Lower lobe of right lung (tissue), 2 donors: ENCODE results near the gene NOTCH1. TPM values are rescaled to one million over a fixed set of nuclear protein-coding genes. Genes with fewer than 3 reads are reported as not detected.

Experiments
- ATAC-seq, 2 donors: fragments of 200-7000 bp; cut with Tn5 transposase; one replicate each; pipeline ENCODE4 v1.9.1; 2020 to 2022; ENCODE audit warnings: mild to moderate bottlenecking in 2 of 2, moderate library complexity in 2 of 2
- DNase-seq: peaks from one replicate; pipeline ENCODE4 v3.0.0-alpha.2; 2020
- H3K27ac ChIP-seq: fragments of 200-600 bp; one replicate; pipeline ENCODE4 v1.8.0; 2022
- H3K27me3 ChIP-seq: fragments of 200-600 bp; one replicate; pipeline ENCODE4 v1.8.0; 2022; ENCODE audit warnings: low read depth
- H3K36me3 ChIP-seq: fragments of 200-600 bp; one replicate; pipeline ENCODE4 v1.8.0; 2022; ENCODE audit warnings: mild to moderate bottlenecking
- H3K4me1 ChIP-seq: fragments of 200-600 bp; one replicate; pipeline ENCODE4 v1.8.0; 2022
- H3K4me3 ChIP-seq: fragments of 200-600 bp; one replicate; pipeline ENCODE4 v1.8.0; 2022; ENCODE audit warnings: mild to moderate bottlenecking
- H3K9me3 ChIP-seq: fragments of 200-600 bp; one replicate; pipeline ENCODE4 v1.8.0; 2022
- intact Hi-C: fragments of 100-400 bp; cut with DNase I; formaldehyde crosslinking; loops from one replicate; pipeline ENCODE4 v1.11.0; 2022
- total RNA-seq: library from RNA; stranded (reverse); fragmentation: NEBNext Ultra II Directional; extraction: Animal tissue kit (Norgen Biotek cat#: 25700); gene quantifications from one replicate; pipeline ENCODE4 v1.2.1, GENCODE V29; 2021
- TF ChIP-seq, protein P1 (sequence below): fragments of 200-600 bp; IDR thresholded peaks from one replicate; pipeline ENCODE4 v1.8.0; 2022; ENCODE audit warnings: antibody characterized with exemption, mild to moderate bottlenecking
- donor health status: DM: no; HTN: yes; CAD: no; lungs with severe emphysema.

The NOTCH1 gene
- total RNA-seq, 1 donor from 2014 or later: 91.4 TPM

GRCh38 chr9:136486823-136487620, 58.8 kb downstream of the NOTCH1 start:
- TF ChIP-seq, protein P1, sequence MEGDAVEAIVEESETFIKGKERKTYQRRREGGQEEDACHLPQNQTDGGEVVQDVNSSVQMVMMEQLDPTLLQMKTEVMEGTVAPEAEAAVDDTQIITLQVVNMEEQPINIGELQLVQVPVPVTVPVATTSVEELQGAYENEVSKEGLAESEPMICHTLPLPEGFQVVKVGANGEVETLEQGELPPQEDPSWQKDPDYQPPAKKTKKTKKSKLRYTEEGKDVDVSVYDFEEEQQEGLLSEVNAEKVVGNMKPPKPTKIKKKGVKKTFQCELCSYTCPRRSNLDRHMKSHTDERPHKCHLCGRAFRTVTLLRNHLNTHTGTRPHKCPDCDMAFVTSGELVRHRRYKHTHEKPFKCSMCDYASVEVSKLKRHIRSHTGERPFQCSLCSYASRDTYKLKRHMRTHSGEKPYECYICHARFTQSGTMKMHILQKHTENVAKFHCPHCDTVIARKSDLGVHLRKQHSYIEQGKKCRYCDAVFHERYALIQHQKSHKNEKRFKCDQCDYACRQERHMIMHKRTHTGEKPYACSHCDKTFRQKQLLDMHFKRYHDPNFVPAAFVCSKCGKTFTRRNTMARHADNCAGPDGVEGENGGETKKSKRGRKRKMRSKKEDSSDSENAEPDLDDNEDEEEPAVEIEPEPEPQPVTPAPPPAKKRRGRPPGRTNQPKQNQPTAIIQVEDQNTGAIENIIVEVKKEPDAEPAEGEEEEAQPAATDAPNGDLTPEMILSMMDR: no peak
- intact Hi-C loops: loop anchor here (5.0 kb wide), 1 partner anchor 145 kb away; no protein-coding TSS in a partner anchor
- no peak overlapping the region for H3K27ac ChIP-seq
- peaks cover 19% of the 10 kb centered on the region for H3K4me1 ChIP-seq
- no peaks in the 10 kb centered on the region for H3K9me3 ChIP-seq
- H3K36me3 ChIP-seq: no peaks in the 10 kb centered on the region
- H3K27me3 ChIP-seq: no peaks in the 10 kb centered on the region
- DNase-seq (no peak), ATAC-seq (no peak)
- H3K4me3 ChIP-seq: no peak overlapping the region

DNA sequence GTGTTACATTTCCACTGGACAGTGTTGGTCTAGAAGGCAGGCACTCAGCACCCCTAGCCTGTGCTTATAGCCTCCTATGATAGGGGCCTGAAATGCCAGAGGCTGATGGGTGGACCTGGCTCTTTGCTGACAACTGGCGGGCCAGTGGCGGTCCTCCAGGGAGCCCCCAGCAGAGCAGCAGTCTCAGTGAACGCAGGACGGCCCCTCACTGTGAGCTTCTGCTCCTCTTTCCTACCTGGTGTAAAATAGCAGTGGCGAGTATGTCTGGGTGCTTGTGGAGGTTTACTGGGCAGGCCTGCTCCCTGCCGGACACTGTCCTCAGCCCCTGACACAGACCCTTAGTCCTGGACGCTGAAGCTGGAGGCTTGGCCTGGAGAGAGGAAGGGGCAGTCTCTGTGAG, 59.7 kb downstream of the NOTCH1 start:
- H3K27ac ChIP-seq: no peak overlapping the region
- H3K4me3 ChIP-seq: no peak overlapping the region
- TF ChIP-seq, protein P1: no peak
- H3K27me3 ChIP-seq: no peaks in the 10 kb centered on the region
- intact Hi-C loops: loop anchor here (5.0 kb wide), 1 partner anchor 146 kb away; no protein-coding TSS in a partner anchor
- no peaks in the 10 kb centered on the region for H3K9me3 ChIP-seq
- DNase-seq (no peak), ATAC-seq (no peak)
- H3K4me1 ChIP-seq: peaks cover 28% of the 10 kb centered on the region
- no peaks in the 10 kb centered on the region for H3K36me3 ChIP-seq

GRCh38 chr9:136485049-136486045, 60.5 kb downstream of the NOTCH1 start:
- peak; percentile 90 for DNase-seq
- TF ChIP-seq, protein P1: peak; percentile 89
- no peak overlapping the region for H3K4me3 ChIP-seq
- H3K36me3 ChIP-seq: no peaks in the 10 kb centered on the region
- no peak overlapping the region for H3K27ac ChIP-seq
- no peaks in the 10 kb centered on the region for H3K9me3 ChIP-seq
- no peaks in the 10 kb centered on the region for H3K27me3 ChIP-seq
- peak; percentile 23 to 24 for ATAC-seq
- peaks cover 29% of the 10 kb centered on the region for H3K4me1 ChIP-seq
- intact Hi-C loops: loop anchor here (5.0 kb wide), 1 partner anchor 147 kb away; no protein-coding TSS in a partner anchor

DNA sequence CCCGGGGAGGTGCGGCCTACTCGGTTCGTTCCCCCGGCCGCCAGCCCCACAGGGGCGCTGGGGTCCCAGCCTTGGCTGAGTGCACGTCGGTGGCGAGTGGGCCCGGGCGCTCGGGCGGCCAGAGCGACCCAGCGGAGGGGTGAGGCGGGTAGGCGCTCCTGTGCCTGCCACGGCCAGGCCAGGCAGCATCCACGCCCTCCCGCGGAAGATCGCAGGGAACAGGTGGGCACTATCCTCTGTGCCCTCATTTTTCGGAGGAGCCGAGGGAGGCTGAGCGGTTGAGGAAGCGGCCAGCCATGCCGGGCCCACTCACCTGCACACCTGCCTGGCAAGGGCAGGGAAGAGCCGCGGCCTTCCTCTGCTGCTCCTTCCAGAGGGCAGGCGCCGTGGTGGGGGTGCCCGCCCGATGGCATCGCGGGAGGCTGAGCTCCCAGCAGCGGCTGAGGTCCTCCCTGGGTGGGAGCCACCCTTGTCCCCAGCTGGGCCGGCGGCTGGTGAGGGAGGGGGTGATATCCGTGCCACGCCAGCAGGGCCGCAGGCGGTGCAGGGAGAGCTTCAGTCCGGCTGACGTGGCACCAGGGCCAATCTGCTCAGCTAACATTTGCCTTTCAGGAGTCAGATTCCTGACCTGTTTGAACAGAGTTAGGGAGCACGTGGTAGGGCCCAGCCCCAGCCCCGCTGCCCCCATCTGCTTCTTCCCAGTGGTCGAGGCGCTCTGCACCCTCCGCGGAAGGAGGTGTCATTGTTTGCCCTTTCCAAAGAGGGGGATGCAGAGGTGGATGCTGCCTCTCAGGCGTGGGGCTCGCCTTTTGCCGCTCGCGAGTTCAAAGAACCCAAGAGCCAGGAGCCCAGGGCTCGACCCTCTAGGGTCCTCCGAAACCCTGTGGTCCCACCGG, 61.4 kb downstream of the NOTCH1 start:
- TF ChIP-seq, protein P1: no peak
- H3K27ac ChIP-seq: peak overlapping the region; percentile 97
- intact Hi-C loops: loop anchor here (5.0 kb wide), 1 partner anchor 148 kb away; no protein-coding TSS in a partner anchor
- DNase-seq (peak; percentile 64), ATAC-seq (no peak)
- no peaks in the 10 kb centered on the region for H3K27me3 ChIP-seq
- H3K4me3 ChIP-seq: peak overlapping the region; percentile 68
- peaks cover 4% of the 10 kb centered on the region for H3K36me3 ChIP-seq
- H3K4me1 ChIP-seq: peaks cover 29% of the 10 kb centered on the region
- no peaks in the 10 kb centered on the region for H3K9me3 ChIP-seq
